HPDE6-E6E7 (cell line): Measurements from ENCODE around the gene EPHA8.

ENCODE experiments used
- DNase-seq: peaks from one replicate; pipeline ENCODE4 v3.0.0; 2011; ENCODE audit warnings: missing footprints; ENCODE audit errors: extremely low spot score

EPHA8 gene

DNA sequence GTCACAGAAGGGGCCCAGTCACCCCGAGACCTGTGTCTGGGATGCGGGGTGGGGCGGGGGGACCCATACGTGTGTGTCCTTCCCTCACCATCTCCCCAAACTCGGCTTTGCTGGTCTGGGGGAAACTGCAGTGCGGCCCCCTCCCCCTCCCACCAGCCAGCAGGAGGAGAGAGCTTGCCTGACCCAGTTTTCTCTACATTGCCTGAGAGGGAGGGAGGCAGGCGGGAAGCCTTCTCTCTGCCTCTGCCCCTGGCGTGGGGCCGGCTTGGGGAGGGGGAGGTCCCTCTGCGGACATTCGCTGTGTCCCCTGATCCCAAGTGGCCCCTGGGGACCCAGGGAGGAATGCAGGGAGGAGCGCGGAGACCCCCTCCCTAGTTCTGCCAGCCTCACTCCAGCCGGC lies 3.9 kb downstream of the EPHA8 start:
- DNase-seq: no peak

DNA sequence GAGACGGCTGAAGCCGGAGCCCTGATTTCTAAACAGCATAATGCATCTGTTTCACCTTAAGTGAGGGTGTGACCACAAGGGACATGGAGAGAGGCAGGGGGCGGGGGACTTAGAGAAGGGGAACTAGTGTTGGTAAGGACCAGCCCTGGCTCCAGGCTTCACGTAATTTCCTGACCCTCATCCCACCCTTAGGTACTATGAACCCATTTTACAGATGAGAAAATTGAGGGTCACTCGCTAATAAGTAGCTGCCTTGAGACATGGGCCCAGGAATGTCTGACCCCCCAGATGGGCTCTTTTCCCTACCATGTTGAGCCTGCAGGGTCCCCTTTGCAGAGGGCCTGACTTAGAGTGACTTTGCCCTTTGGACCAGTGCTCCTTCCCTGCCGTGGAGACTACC lies 4.7 kb downstream of the EPHA8 start:
- DNase-seq: no peak

- no peak for DNase-seq
Observed at GRCh38 chr1:22569269-22569668, 6.0 kb downstream of the EPHA8 start.

- no peak for DNase-seq
Observed at GRCh38 chr1:22570140-22570909, 7.0 kb downstream of the EPHA8 start.

- no peak for DNase-seq
Observed at GRCh38 chr1:22572818-22573217, 9.5 kb downstream of the EPHA8 start.

GRCh38 chr1:22573237-22573636 lies 9.9 kb downstream of the EPHA8 start:
- no peak for DNase-seq

- DNase-seq: no peak
Observed at GRCh38 chr1:22575532-22576149, 12.4 kb downstream of the EPHA8 start.

DNA sequence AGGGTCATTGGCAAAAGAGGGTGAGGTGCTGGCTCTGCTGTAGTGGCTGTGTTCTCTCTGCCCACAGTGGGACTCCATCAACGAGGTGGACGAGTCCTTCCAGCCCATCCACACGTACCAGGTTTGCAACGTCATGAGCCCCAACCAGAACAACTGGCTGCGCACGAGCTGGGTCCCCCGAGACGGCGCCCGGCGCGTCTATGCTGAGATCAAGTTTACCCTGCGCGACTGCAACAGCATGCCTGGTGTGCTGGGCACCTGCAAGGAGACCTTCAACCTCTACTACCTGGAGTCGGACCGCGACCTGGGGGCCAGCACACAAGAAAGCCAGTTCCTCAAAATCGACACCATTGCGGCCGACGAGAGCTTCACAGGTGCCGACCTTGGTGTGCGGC lies 12.9 kb downstream of the EPHA8 start:
- no peak for DNase-seq

DNA sequence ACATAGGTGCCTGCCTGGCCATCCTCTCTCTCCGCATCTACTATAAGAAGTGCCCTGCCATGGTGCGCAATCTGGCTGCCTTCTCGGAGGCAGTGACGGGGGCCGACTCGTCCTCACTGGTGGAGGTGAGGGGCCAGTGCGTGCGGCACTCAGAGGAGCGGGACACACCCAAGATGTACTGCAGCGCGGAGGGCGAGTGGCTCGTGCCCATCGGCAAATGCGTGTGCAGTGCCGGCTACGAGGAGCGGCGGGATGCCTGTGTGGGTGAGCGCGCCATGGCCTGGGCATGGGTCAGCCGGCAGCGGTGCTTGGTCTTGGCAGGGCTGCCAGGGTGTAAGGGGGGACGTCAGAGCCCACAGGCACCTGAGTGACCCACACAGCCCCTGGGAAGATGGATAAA lies 13.3 kb downstream of the EPHA8 start:
- DNase-seq: no peak

- no peak for DNase-seq
Observed at GRCh38 chr1:22578732-22579361, 15.6 kb downstream of the EPHA8 start.

GRCh38 chr1:22579541-22580155 lies 16.4 kb downstream of the EPHA8 start:
- no peak for DNase-seq

GRCh38 chr1:22582661-22583635 lies 19.7 kb downstream of the EPHA8 start:
- DNase-seq: no peak

DNA sequence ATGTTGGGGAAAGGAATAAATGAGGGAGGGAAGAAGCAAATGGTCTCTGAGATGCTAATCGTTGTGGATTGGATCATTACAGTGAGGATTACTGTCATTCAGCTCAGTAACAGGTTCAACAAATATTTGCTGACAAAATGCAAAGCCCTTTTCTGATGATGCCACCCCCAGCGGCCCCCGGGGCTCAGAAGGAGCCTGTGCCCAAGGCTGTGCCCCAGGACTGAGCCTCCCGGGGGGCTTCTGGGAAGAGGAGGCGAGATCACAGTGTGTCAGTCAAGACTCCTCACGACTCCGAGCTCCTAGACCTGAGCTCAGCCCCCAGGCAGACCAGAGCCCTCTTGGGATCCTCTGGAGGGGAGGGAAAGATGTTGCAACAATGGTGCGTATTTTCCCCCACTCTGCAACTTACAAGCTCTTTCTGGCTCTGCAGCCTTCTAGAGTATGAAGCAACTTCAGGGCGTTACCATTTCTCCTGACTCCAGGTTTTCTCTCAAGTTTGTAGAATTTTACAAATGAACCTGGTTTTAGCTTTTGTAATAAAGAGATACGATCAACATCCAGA lies 20.8 kb downstream of the EPHA8 start:
- DNase-seq: no peak

DNA sequence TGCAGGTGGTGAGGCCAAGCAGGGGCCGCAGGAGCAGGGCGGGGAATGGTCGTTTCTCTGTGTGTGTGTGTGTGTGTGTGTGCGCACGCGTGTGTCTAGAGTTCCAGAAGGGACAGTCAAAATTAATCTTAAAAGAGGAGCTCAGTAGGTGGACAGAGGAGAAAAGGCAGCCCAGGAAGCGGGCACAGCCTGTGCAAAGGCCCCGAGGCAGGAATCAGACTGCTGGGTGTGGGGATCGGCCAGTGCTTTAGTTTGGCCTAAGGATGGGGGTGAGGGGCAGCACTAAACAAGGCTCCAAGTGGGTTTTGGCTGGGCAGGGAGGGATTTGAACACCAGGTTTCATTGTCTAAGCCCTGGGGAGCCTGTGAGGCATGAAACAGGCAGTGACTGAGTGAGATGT lies 21.7 kb downstream of the EPHA8 start:
- no peak for DNase-seq

- DNase-seq: no peak
Observed at GRCh38 chr1:22585471-22585870, 22.2 kb downstream of the EPHA8 start.

- no peak for DNase-seq
Observed at GRCh38 chr1:22586356-22587130, 23.3 kb downstream of the EPHA8 start.

GRCh38 chr1:22587247-22587646 lies 24.0 kb downstream of the EPHA8 start:
- no peak for DNase-seq

GRCh38 chr1:22588899-22589422 lies 25.7 kb downstream of the EPHA8 start:
- DNase-seq: no peak

DNA sequence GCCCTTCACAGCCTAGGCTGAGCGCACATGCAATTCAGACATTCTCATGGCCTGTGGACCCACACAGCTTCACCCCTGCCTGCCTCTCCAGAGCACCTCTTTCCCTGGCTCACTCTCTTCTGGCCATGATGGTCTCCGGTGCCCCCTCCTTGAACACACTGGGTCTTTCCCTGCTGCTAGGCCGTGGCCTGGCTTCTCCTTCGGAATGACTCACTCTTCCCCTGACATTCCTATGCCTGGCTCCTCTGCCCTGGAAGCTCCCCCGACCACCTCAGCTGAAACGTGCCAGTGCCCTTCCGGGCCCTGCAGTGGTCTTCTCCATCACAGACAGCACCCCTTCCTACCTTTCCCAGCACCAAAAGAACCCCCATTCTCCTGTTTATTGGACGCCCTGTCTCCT lies 28.3 kb downstream of the EPHA8 start:
- DNase-seq: no peak

GRCh38 chr1:22592051-22592450 lies 28.8 kb downstream of the EPHA8 start:
- no peak for DNase-seq
